GM13977 (cell line): ENCODE measurements around the gene AFG3L2.
"Not testable (repeated sequence)": the region's sequence is repeated elsewhere in the genome, so short reads cannot be mapped to it uniquely, and the experiment has no call there.

ENCODE experiments used
- DNase-seq: peaks from one replicate; pipeline ENCODE4 v3.0.0; 2012; ENCODE audit warnings: low spot score
- CTCF ChIP-seq: IDR thresholded peaks from 2 replicates; pipeline ENCODE4 v1.5.1; 2012; ENCODE audit warnings: mild to moderate bottlenecking, control low read depth; ENCODE audit not compliant: insufficient read depth; ENCODE audit errors: extremely low read depth, missing control alignments
- in situ Hi-C: fragments of 300-500 bp; cut with MboI; formaldehyde crosslinking; loops from one replicate; pipeline ENCODE4 v1.12.0; 2022; ENCODE audit warnings: low sequenced_read_pairs, low pct_unique_long_range_greater_than_20kb, mixed read lengths, inconsistent platforms; ENCODE audit not compliant: unreplicated experiment

The AFG3L2 gene

GRCh38 chr18:12420821-12421421 is 43.9 kb upstream of the AFG3L2 start:
- TF ChIP-seq CTCF: no peak
- in situ Hi-C loops: no loop called here
- peak; percentile 48 for DNase-seq

GRCh38 chr18:12417687-12418086 is 40.7 kb upstream of the AFG3L2 start:
- in situ Hi-C loops: no loop called here
- TF ChIP-seq CTCF: no peak
- no peak for DNase-seq

GRCh38 chr18:12416098-12416729 is 39.2 kb upstream of the AFG3L2 start:
- DNase-seq: no peak
- TF ChIP-seq CTCF: no peak
- in situ Hi-C loops: no loop called here

- in situ Hi-C loops: no loop called here
- DNase-seq: no peak
- TF ChIP-seq CTCF: no peak
These were observed 34.4 kb upstream of the AFG3L2 start for GRCh38 chr18:12411456-12411855.

- DNase-seq, in situ Hi-C loops: not testable (repeated sequence)
These were observed 33.7 kb upstream of the AFG3L2 start for GRCh38 chr18:12410747-12411146.

GRCh38 chr18:12410081-12410481 is 33.1 kb upstream of the AFG3L2 start:
- no peak for DNase-seq
- in situ Hi-C loops: no loop called here

More at GRCh38 chr18:12410081-12410481, 33.1 kb upstream of the AFG3L2 start:
- no peak for TF ChIP-seq CTCF
